PC-3 (cell line): ENCODE results near the gene ZSCAN12. TPM values are rescaled to one million over a fixed set of nuclear protein-coding genes. Genes with fewer than 3 reads are reported as not detected.

Source experiments
- ATAC-seq: fragments of 200-7000 bp; cut with Tn5 transposase; 2 replicates; pipeline ENCODE4 v1.9.1; 2020; ENCODE audit warnings: mild to moderate bottlenecking, moderate library complexity
- BruUV-seq: library from RNA; stranded (reverse); fragments of 400-500 nt; replicated peaks from 2 replicates; lab custom pipeline; 2021; lab: Mats Ljungman, UMichigan
- CTCF ChIA-PET: fragments of 300-600 bp; sonication (Branson Sonifier 250); formaldehyde crosslinking; loops from one replicate; lab custom pipeline; 2022; ENCODE audit warnings: antibody characterized with exemption; lab: Charles Lee
- POLR2A ChIA-PET: fragments of 300-600 bp; sonication (Branson Sonifier 250); formaldehyde crosslinking; loops from one replicate; lab custom pipeline; 2022; ENCODE audit warnings: antibody characterized with exemption; ENCODE audit not compliant: unreplicated experiment; lab: Charles Lee
- DNase-seq: peaks from one replicate; pipeline ENCODE4 v3.0.0-alpha.2; 2015
- H2AFZ ChIP-seq: fragments of 300-600 bp; sonication (generic); 2 replicates; pipeline ENCODE4 v1.6.0; 2016; ENCODE audit warnings: antibody characterized with exemption, low read length
- H3F3A ChIP-seq: fragments of 300-600 bp; sonication (generic); one replicate; pipeline ENCODE4 v1.6.0; 2017; ENCODE audit warnings: antibody characterized with exemption, low read length, control low read depth, mild to moderate bottlenecking; ENCODE audit not compliant: unreplicated experiment
- H3K27ac ChIP-seq: fragments of 300-600 bp; sonication (generic); 2 replicates; pipeline ENCODE4 v1.5.1; 2016; ENCODE audit warnings: mild to moderate bottlenecking, low read length
- H3K27me3 ChIP-seq: fragments of 300-600 bp; sonication (generic); 2 replicates; pipeline ENCODE4 v1.6.1; 2016; ENCODE audit warnings: low read length, mixed read lengths
- H3K36me3 ChIP-seq: fragments of 300-600 bp; sonication (generic); 2 replicates; pipeline ENCODE4 v1.6.1; 2016; ENCODE audit warnings: low read depth, mixed run types, low read length, mixed read lengths
- H3K4me1 ChIP-seq: fragments of 300-600 bp; sonication (generic); 2 replicates; pipeline ENCODE4 v1.5.1; 2016; ENCODE audit warnings: low read length; ENCODE audit not compliant: insufficient read depth
- H3K4me2 ChIP-seq: fragments of 300-600 bp; sonication (generic); 2 replicates; pipeline ENCODE4 v1.6.0; 2016; ENCODE audit warnings: low read length
- H3K4me3 ChIP-seq: fragments of 300-600 bp; sonication (generic); 2 replicates; pipeline ENCODE4 v1.5.1; 2016; ENCODE audit warnings: mild to moderate bottlenecking, low read length, mixed read lengths
- H3K79me2 ChIP-seq: fragments of 300-600 bp; sonication (generic); 2 replicates; pipeline ENCODE4 v1.6.1; 2017; ENCODE audit warnings: low read length, mixed read lengths
- H3K9ac ChIP-seq: fragments of 300-600 bp; sonication (generic); 2 replicates; pipeline ENCODE4 v1.6.0; 2016; ENCODE audit warnings: mild to moderate bottlenecking, low read length
- H3K9me2 ChIP-seq: fragments of 300-600 bp; sonication (generic); replicated peaks from 2 replicates; pipeline ENCODE4 v1.6.1; 2016; ENCODE audit warnings: mixed run types, low read length, mixed read lengths
- H3K9me3 ChIP-seq: fragments of 300-600 bp; sonication (generic); 2 replicates; pipeline ENCODE4 v1.6.1; 2016; ENCODE audit warnings: low read length, mixed read lengths
- H4K20me1 ChIP-seq: fragments of 300-600 bp; sonication (generic); 2 replicates; pipeline ENCODE4 v1.6.1; 2016; ENCODE audit warnings: low read length, mixed read lengths
- EZH2 ChIP-seq: fragments of 300-600 bp; sonication (generic); IDR thresholded peaks from one replicate; pipeline ENCODE4 v1.6.1; 2017; ENCODE audit warnings: antibody characterized with exemption, mild to moderate bottlenecking, low read length; ENCODE audit not compliant: unreplicated experiment
- EZH2phosphoT487 ChIP-seq: fragments of 300-600 bp; sonication (generic); IDR thresholded peaks from 2 replicates; pipeline ENCODE4 v1.6.1; 2018; ENCODE audit warnings: mild to moderate bottlenecking, antibody characterized with exemption, low read length, borderline replicate concordance
- intact Hi-C: fragments of 100-400 bp; cut with micrococcal nuclease; formaldehyde crosslinking; loops from 2 replicates; pipeline ENCODE4 v1.9.0; 2023
- total RNA-seq: library from RNA; depleted of rRNA; stranded (reverse); fragments of >200 nt; gene quantifications from 2 replicates; pipeline ENCODE4 v1.2.3, GENCODE V29; 2014
- TF ChIP-seq, protein P1 (sequence below): fragments of 300-600 bp; sonication (generic); conservative IDR thresholded peaks from 2 replicates; pipeline ENCODE4 v1.5.1; 2017; ENCODE audit warnings: antibody characterized with exemption, low read depth, mild to moderate bottlenecking, low read length

ZSCAN12 gene
- total RNA-seq, 1 experiment from 2014 or later, result 0.95 TPM

DNA sequence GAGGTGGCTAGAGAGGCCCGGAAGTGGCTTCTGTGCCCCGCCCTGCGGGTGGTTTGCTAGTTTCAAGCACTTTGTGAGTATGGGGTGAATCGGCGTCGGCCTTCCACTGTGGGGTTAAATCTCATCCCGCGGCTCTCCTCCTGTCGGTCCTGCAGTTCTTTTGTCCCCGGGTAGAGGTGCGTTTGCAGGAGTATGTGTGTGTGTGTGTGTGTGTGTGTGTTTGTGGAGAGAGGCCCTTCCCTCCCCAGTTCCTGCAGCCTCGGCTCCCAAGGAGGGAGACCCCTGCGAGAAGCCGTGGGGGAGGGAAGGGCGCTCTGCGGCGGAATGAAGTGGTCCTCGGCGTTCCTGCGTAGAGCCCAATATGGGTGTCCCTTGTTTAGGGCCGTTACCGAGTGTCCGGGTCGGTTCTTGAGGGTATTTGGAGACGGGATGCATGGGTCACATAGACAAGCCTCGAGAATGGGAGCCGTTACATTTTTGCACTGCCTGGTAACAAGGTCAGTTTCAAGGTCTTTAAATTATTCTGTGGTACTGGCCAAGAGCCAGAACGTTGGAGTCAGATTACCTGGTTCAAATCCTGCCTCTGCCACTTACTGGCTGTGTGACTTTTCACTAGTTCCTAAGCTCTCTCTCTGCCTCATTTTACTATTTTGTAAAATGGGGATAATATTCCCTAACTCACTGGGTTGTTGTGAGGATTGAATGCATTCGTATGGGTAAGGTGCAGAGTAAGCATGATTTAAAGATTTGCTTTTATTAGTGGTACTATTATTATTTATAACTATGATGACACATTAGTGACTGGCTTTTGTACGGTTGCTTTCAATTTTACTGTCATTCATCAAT is 49.4 kb downstream of the ZSCAN12 start, which contains the start of gene ZKSCAN3:
Gene ZKSCAN3 (plus strand): TSS at position 56 of the 846 bp plus-strand sequence. CDS start 9,640 bp downstream, outside the sequence.
- no peaks in the 10 kb centered on the region for H3K36me3 ChIP-seq
- H3K9me3 ChIP-seq, result no peaks in the 10 kb centered on the region
- CTCF ChIA-PET, result interaction anchor here (1.2 kb wide), 1 partner anchor 33 kb away, joined by 3 read pairs; no protein-coding TSS in a partner anchor
- peak within 1 kb of the TSS; percentile 49 for H3K27ac ChIP-seq
- intact Hi-C loops, result loop anchor here (2.0 to 10.0 kb wide), 2 partner anchors 83 to 445 kb away; partner anchors contain the start of gene ZSCAN26
- ATAC-seq (peak; percentile 75), DNase-seq (peak; percentile 82)
- POLR2A ChIA-PET, result interaction anchor here (0.6 kb wide), 3 partner anchors 226 to 1218 kb away, joined by 3 read pairs; partner anchors contain the start of gene ZSCAN16
- no peaks in the 10 kb centered on the region for H4K20me1 ChIP-seq
- H3K4me1 ChIP-seq, result peaks cover 33% of the 10 kb centered on the region
- H3K27me3 ChIP-seq, result no peaks in the 10 kb centered on the region
- H3K4me3 ChIP-seq, result peak within 1 kb of the TSS; percentile 84
- H3K9me2 ChIP-seq, result no peaks in the 10 kb centered on the region
- peak within 1 kb of the TSS; percentile 100 for H2AFZ ChIP-seq
- H3F3A ChIP-seq, result no peaks in the 10 kb centered on the region
- peak within 1 kb of the TSS; percentile 94 for H3K4me2 ChIP-seq
- H3K9ac ChIP-seq, result peak within 1 kb of the TSS; percentile 75
- TF ChIP-seq EZH2phosphoT487 (no peak), EZH2 (no peak)
- TF ChIP-seq, protein P1, sequence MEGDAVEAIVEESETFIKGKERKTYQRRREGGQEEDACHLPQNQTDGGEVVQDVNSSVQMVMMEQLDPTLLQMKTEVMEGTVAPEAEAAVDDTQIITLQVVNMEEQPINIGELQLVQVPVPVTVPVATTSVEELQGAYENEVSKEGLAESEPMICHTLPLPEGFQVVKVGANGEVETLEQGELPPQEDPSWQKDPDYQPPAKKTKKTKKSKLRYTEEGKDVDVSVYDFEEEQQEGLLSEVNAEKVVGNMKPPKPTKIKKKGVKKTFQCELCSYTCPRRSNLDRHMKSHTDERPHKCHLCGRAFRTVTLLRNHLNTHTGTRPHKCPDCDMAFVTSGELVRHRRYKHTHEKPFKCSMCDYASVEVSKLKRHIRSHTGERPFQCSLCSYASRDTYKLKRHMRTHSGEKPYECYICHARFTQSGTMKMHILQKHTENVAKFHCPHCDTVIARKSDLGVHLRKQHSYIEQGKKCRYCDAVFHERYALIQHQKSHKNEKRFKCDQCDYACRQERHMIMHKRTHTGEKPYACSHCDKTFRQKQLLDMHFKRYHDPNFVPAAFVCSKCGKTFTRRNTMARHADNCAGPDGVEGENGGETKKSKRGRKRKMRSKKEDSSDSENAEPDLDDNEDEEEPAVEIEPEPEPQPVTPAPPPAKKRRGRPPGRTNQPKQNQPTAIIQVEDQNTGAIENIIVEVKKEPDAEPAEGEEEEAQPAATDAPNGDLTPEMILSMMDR, result no peak
- TSS peak; percentile 80 for BruUV-seq
- H3K79me2 ChIP-seq, result peaks cover 46% of the 10 kb centered on the region

DNA sequence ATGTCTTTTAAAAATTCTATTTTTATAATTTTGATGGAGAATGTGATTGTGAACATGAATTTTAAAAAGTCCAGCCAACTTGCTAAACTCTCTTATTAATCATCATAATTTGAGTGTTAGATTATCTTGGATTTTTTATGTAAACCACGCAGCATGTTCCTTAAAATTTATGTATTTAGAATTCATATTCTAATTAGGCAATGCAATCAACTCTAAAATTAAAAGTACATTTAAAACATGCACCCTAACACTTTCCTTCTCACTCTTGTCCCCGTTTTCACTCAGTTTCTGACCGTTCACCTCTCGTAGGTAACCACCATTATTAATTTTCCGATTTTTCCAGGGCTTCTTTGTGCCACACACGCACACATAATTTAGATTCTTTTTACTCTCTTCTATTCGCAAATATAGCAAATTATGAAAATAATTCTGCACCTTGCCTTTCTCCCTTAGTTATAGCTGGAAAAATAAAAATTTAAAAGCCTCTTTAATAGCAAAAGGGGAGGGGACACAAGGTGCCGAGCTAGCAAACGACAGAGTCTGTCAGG is 50.1 kb downstream of the ZSCAN12 start:
- Histone ChIP-seq H2AFZ (peak overlapping the region; percentile 100), H3K4me2 (peak overlapping the region; percentile 94), H4K20me1 (no peaks in the 10 kb centered on the region), H3K9ac (peak overlapping the region; percentile 75), H3K4me3 (peak overlapping the region; percentile 84), H3F3A (no peaks in the 10 kb centered on the region), H3K27ac (no peak overlapping the region), H3K9me3 (no peaks in the 10 kb centered on the region), H3K4me1 (peaks cover 26% of the 10 kb centered on the region), H3K36me3 (no peaks in the 10 kb centered on the region), H3K27me3 (no peaks in the 10 kb centered on the region), H3K79me2 (peaks cover 41% of the 10 kb centered on the region), H3K9me2 (no peaks in the 10 kb centered on the region)
- no peak for DNase-seq
- ChIA-PET CTCF (no interaction called here), POLR2A (interaction anchor here (0.6 kb wide), 2 partner anchors 355 to 1217 kb away, joined by 3 read pairs; no protein-coding TSS in a partner anchor)
- TF ChIP-seq EZH2phosphoT487, result no peak
- no peak for TF ChIP-seq EZH2
- TF ChIP-seq, protein P1, result no peak
- intact Hi-C loops, result loop anchor here (2.0 kb wide), 1 partner anchor 83 kb away; the partner anchor contains the start of gene ZSCAN26
- ATAC-seq, result no peak
- BruUV-seq, result no TSS peak
